SU-DHL-6 (cell line): Measurements from ENCODE around the gene ZBTB6.
"Not testable (repeated sequence)": the region's sequence is repeated elsewhere in the genome, so short reads cannot be mapped to it uniquely, and the experiment has no call there.

ENCODE experiments used
- H2AFZ ChIP-seq: fragments of 200-600 bp; sonication (generic); 2 replicates; pipeline ENCODE4 v1.6.1; 2014; ENCODE audit warnings: low read depth, mild to moderate bottlenecking, moderate library complexity, mixed read lengths, antibody characterized with exemption, low read length; ENCODE audit not compliant: severe bottlenecking
- H3F3A ChIP-seq: fragments of 200-600 bp; shearing (Covaris generic); 2 replicates; pipeline ENCODE4 v1.6.0; 2016; ENCODE audit warnings: antibody characterized with exemption, mild to moderate bottlenecking; ENCODE audit not compliant: insufficient read depth
- H3K27ac ChIP-seq: fragments of 200-600 bp; sonication (generic); 2 replicates; pipeline ENCODE4 v1.5.1; 2016; ENCODE audit warnings: low read depth, mild to moderate bottlenecking, low read length, moderate library complexity, mixed read lengths
- H3K27me3 ChIP-seq: fragments of 200-600 bp; sonication (generic), shearing (Covaris generic); 2 replicates; pipeline ENCODE4 v1.6.0; 2014; ENCODE audit warnings: mild to moderate bottlenecking, low read length
- H3K36me3 ChIP-seq: fragments of 200-600 bp; sonication (generic); 2 replicates; pipeline ENCODE4 v1.6.1; 2014; ENCODE audit warnings: mild to moderate bottlenecking, low read length, mixed read lengths
- H3K4me2 ChIP-seq: fragments of 300-600, 200-600 bp; shearing (Covaris generic), sonication (generic); 2 replicates; pipeline ENCODE4 v1.6.0; 2014; ENCODE audit warnings: low read length, low read depth, mild to moderate bottlenecking; ENCODE audit not compliant: poor library complexity, severe bottlenecking
- H3K4me3 ChIP-seq: fragments of 200-600 bp; sonication (generic); 2 replicates; pipeline ENCODE4 v1.5.1; 2014; ENCODE audit warnings: antibody characterized with exemption, low read length, mild to moderate bottlenecking, mixed read lengths; ENCODE audit not compliant: insufficient read depth, poor library complexity, severe bottlenecking
- H3K79me2 ChIP-seq: fragments of 200-600 bp; sonication (generic); 2 replicates; pipeline ENCODE4 v1.6.1; 2014; ENCODE audit warnings: mild to moderate bottlenecking, low read length, moderate library complexity; ENCODE audit not compliant: insufficient read depth
- H3K9ac ChIP-seq: fragments of 200-600 bp; sonication (generic); 2 replicates; pipeline ENCODE4 v1.7.0; 2014; ENCODE audit warnings: mild to moderate bottlenecking, low read length
- H3K9me2 ChIP-seq: fragments of 200-600 bp; sonication (generic); replicated peaks from 2 replicates; pipeline ENCODE4 v1.6.1; 2014; ENCODE audit warnings: low read length; ENCODE audit not compliant: insufficient read depth
- H3K9me3 ChIP-seq: fragments of 200-600 bp; sonication (generic); 2 replicates; pipeline ENCODE4 v1.6.1; 2014; ENCODE audit warnings: low read length, mixed read lengths; ENCODE audit not compliant: insufficient read depth
- H4K20me1 ChIP-seq: fragments of 200-600 bp; sonication (generic); 2 replicates; pipeline ENCODE4 v1.6.1; 2014; ENCODE audit warnings: low read depth, mild to moderate bottlenecking, antibody characterized with exemption, low read length, moderate library complexity, mixed read lengths
- CTCF ChIP-seq: fragments of 200-600 bp; sonication (generic); IDR thresholded peaks from one replicate; pipeline ENCODE4 v1.5.1; 2017; ENCODE audit warnings: antibody characterized with exemption, mild to moderate bottlenecking, low read length, moderate library complexity; ENCODE audit not compliant: insufficient read depth, poor library complexity, severe bottlenecking
- EZH2phosphoT487 ChIP-seq: fragments of 200-600 bp; sonication (generic), shearing (Covaris generic); conservative IDR thresholded peaks from 2 replicates; pipeline ENCODE4 v1.6.1; 2018; ENCODE audit warnings: mild to moderate bottlenecking, antibody characterized with exemption, low read length, moderate library complexity, mixed read lengths

The ZBTB6 gene

GRCh38 chr9:122906122-122906521 lies 7.0 kb downstream of the ZBTB6 start:
- H3K79me2 ChIP-seq = peaks cover 56% of the 10 kb centered on the region

GRCh38 chr9:122904823-122905710 lies 8.1 kb downstream of the ZBTB6 start, which contains the start of gene RC3H2:
Gene RC3H2, minus strand, starts transcription at chr9:122905359. Its CDS starts 7,850 bp downstream, at chr9:122897509.
- Histone ChIP-seq H3K4me2 (peak within 1 kb of the TSS; percentile 98), H2AFZ (peak within 1 kb of the TSS; percentile 84), H3K27ac (peak within 1 kb of the TSS; percentile 82), H3K9me2 (no peaks in the 10 kb centered on the region), H3K9me3 (no peaks in the 10 kb centered on the region), H3K9ac (peak within 1 kb of the TSS; percentile 93), H3F3A (peaks cover 62% of the 10 kb centered on the region), H3K27me3 (no peaks in the 10 kb centered on the region), H3K79me2 (peaks cover 56% of the 10 kb centered on the region), H3K36me3 (peaks cover 5% of the 10 kb centered on the region; the same call in 1 of the 2 replicates), H3K4me3 (peak within 1 kb of the TSS; percentile 77), H4K20me1 (no peaks in the 10 kb centered on the region)
- no peak for TF ChIP-seq EZH2phosphoT487
- no peak for TF ChIP-seq CTCF

More at GRCh38 chr9:122906122-122906521, 7.0 kb downstream of the ZBTB6 start:
- H2AFZ ChIP-seq, H3K4me3 ChIP-seq, H3K9me2 ChIP-seq, H3K27me3 ChIP-seq, H3K9ac ChIP-seq, H3K9me3 ChIP-seq, H4K20me1 ChIP-seq, H3K27ac ChIP-seq: not testable (repeated sequence)
- Histone ChIP-seq H3K36me3 (peaks cover 14% of the 10 kb centered on the region; the same call in 1 of the 2 replicates), H3K4me2 (peak overlapping the region; percentile 98), H3F3A (peaks cover 54% of the 10 kb centered on the region)

GRCh38 chr9:122904466-122904822 lies 8.7 kb downstream of the ZBTB6 start:
- peaks cover under 1% of the 10 kb centered on the region; the same call in 1 of the 2 replicates for H3K36me3 ChIP-seq
- no peaks in the 10 kb centered on the region for H4K20me1 ChIP-seq
- H3K27ac ChIP-seq = peak overlapping the region; percentile 82
- peaks cover 59% of the 10 kb centered on the region for H3F3A ChIP-seq
- peak overlapping the region; percentile 77 for H3K4me3 ChIP-seq
- TF ChIP-seq EZH2phosphoT487 = no peak
- no peak for TF ChIP-seq CTCF
- no peaks in the 10 kb centered on the region for H3K9me3 ChIP-seq
- H3K9me2 ChIP-seq = no peaks in the 10 kb centered on the region
- H3K79me2 ChIP-seq = peaks cover 56% of the 10 kb centered on the region
- no peak overlapping the region for H2AFZ ChIP-seq
- H3K27me3 ChIP-seq = no peaks in the 10 kb centered on the region
- H3K9ac ChIP-seq = peak overlapping the region; percentile 93
- H3K4me2 ChIP-seq = peak overlapping the region; percentile 98

GRCh38 chr9:122900791-122901190 lies 12.3 kb downstream of the ZBTB6 start:
- Histone ChIP-seq H3K79me2 (peaks cover 89% of the 10 kb centered on the region), H3K9ac (peak overlapping the region; percentile 45), H3K36me3 (peaks cover 9% of the 10 kb centered on the region; the same call in 1 of the 2 replicates), H2AFZ (no peak overlapping the region), H3K9me2 (no peaks in the 10 kb centered on the region), H3K4me3 (peak overlapping the region; percentile 43), H3K27me3 (no peaks in the 10 kb centered on the region), H3K9me3 (no peaks in the 10 kb centered on the region), H3F3A (peaks cover 39% of the 10 kb centered on the region), H3K27ac (peak overlapping the region; percentile 71), H3K4me2 (peak overlapping the region; percentile 100), H4K20me1 (no peaks in the 10 kb centered on the region)
- TF ChIP-seq CTCF = no peak
- no peak for TF ChIP-seq EZH2phosphoT487
